Measurements from ENCODE around the gene SLC1A2. TPM values are rescaled to one million over a fixed set of nuclear protein-coding genes. Genes with fewer than 3 reads are reported as not detected.

Gene SLC1A2
- total RNA-seq, 1 experiment from 2014 or later, result 0.48 TPM

DNA sequence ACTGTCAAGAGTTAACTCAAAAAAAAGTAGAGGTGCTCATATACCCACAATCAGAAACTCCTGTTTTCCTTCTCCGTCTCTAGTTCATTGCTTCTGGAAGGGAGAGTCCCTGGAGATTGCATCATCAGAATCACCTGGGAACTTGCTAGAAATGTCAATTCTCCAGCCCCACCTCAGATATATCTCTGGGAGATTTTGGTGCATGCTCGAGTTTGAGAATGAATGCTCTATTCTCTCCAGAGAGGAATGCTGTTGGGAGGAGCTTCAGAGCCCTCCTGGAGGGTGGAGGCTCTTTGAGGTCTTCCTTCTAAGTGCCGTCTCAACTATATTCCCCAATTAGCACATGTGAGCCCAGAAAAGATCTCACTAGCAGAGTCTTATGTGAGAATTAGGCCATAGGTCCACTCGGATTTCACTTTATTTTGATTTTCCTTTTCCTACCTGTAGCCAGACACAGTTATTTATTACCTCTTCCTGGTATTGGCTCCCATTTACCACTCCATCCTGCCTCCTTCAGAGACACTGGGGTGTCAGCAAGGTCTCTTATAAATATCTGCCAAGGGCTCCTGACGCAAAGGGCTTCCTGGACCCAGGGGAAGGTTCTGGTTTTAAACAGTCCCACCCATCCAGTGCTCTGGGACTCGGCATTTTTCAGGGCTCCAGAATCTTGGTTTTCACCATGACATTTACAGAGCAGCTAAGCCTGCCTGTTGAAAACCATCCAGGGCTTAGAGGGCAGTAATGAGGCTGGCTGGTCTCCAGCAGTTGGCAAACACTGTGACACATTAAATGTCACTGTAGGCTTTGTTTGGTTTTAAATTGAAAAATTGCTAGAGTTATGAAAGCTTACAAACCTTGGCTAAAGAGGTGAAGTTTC is 144.2 kb downstream of the SLC1A2 start:
- DNase-seq (ENCODE audit: low read depth), result peak; percentile 50

DNA sequence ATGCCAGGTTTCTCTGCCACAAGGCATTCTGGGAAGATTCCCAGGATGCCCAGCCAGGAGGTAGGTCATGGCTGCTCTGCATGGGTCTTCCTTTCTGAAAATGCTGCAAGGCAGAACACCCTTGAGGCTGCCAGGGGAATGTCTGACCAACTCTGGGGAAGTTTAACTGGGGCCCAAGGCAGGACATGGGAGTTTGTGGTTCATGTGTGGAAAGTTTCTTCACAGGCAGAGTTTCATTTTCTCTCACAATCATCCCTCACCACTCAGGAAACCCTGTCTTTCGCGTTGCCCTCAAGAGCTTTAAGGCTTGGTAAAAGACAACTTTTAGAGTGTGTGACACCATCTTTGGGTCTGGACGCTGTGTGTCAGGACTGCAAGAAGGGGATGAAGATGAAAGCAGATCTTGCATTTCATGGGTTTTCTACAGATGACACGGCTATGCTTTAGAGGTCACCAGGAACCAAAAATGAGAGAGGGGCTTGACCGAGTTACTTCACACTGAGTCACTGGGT is 146.9 kb downstream of the SLC1A2 start:
- DNase-seq (ENCODE audit: low read depth), result peak; percentile 22

DNA sequence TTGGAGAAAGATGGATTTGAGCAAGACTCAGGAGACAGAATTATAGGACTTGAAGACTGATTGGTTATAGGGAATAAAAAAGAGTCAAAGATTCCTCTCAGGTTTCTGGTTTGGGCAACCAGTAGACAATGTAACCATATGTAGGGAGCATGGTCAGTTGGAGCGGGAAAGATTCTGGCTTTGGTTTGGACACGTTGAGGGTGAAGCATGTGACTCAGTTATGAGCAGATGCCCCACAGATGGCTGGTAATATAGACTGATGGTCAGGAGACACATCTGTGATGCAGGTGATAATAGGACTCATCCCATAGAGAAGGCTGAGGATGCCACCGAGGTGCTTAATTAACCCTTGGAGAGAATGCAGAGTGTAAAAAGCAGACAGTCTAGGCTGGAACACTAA is 148.3 kb downstream of the SLC1A2 start:
- DNase-seq (ENCODE audit: low read depth), result no peak

DNA sequence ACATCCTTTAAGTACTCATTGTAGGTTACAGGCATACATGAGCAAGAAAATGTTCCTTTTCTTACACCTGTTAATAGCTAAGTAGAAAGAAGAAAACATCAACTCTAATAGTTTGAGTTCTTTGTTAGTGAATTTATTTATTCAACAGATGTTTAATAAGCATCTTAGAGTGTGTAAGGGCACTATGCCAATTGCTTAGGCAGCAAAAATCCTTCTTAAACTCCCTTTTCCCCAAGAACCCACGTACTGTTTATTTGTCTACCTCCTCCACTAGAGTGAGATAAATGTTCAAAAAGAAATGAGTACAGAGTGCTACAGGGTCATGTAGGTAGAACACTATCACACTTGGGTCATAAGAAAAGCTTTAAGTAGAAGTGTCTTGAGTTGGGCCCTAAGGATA is 149.0 kb downstream of the SLC1A2 start:
- DNase-seq (ENCODE audit: low read depth), result no peak

DNA sequence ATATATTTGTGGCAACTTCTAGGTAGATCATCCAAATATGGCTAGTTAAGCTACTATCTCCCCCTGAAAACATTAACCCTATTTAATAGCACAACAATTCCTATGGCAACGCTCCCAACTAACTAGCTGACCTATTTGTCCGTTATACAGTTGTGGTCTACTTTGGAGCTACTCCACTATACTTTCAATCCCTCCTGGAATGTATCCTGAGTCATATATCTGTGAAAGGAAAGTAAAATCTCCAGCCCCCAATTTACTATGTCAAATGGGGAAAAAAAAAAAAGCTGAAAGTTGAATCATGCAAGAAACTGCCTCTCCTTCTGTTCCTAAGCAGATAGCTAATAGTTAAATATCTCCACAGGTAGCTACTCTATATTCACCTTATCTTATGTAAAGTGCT is 151.9 kb downstream of the SLC1A2 start:
- DNase-seq (ENCODE audit: low read depth), result peak; percentile 81

DNA sequence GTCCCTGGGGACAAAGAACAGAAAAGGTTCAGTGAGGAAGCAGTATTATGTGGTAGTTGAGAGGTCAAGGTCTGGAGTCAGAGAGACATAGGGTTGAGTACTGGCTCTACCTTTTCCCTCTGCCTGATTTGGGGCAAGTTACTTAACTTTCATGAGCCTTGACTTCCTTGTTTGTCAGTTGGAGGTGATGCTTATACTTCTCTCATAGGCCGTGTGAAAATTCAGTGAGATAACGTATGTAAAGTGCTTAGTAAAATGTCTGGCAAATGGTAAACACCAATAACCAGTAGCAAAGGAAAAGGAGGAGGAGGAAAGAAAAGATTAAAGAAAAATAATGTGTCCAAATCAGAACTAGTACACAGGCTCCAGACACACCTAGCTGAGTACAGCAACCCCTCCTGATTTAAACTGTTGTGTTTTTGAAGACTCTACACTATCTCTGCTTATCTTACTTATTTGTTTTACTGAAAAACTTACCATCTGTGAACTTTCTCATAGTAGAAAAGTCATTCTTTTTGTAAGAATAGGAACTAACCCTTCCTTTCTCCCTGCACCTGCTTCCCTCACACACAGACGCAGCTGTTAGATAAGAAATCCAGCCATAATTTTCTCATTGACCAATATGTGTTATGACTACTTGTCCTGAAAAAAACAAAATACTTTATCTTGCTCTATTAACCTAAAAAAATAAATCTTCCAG is 153.5 kb downstream of the SLC1A2 start:
- no peak for DNase-seq (ENCODE audit: low read depth)

DNA sequence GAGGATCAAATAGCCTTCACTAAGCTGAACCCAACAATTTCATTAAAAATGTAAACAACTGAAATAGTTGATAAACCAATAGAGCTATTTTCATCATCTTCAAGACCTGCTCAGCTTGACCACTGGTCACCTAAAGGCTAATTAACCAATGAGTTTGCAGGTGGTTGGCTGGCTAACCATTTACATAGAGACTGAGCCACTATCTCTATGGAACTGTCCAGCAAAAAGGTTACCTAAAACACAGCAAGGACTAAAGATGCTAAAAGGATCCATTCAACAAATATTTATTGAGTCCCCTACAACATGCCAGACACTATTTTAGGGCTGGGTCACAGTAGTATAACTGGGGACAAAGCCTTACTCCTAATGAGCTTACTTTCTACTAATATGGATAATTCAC is 156.6 kb downstream of the SLC1A2 start:
- DNase-seq (ENCODE audit: low read depth), result no peak

DNA sequence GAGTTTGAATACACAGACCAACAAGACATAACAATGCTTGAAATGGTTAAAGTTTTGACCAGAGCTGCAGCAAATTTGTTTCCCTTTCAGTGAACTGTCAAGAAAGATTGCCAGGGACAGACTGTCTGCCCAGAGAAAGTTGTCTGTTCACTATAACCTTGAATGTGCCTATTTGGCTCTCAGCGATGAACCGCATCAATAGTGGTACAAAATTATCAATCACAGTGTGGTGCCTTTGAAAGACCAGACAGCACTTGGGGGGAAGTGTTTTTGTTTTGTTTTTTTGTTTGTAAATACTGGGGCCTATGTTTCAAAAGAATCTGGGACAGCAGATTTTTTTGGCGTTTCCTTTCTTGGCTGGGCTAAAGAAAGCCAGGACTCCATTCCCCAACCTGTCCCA is 157.3 kb downstream of the SLC1A2 start:
- no peak for DNase-seq (ENCODE audit: low read depth)

DNA sequence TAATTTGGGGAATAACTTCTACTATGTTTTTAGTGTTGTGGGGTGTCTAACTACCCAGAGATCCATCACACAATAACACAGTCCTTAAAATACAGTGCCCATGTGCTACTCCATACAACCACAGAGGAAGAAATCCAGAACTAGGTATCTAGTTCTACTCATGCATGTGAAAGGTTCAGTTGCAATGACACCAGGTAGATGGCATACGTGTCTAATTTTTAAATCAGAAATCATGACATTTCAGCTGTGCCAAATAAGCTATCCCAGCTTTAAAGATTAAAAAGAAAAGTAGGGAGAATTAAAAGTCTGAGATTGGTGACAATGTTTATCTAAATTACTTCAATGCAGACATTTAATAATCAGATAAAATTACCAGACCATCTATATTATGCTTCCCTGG is 158.2 kb downstream of the SLC1A2 start:
- no peak for DNase-seq (ENCODE audit: low read depth)

DNA sequence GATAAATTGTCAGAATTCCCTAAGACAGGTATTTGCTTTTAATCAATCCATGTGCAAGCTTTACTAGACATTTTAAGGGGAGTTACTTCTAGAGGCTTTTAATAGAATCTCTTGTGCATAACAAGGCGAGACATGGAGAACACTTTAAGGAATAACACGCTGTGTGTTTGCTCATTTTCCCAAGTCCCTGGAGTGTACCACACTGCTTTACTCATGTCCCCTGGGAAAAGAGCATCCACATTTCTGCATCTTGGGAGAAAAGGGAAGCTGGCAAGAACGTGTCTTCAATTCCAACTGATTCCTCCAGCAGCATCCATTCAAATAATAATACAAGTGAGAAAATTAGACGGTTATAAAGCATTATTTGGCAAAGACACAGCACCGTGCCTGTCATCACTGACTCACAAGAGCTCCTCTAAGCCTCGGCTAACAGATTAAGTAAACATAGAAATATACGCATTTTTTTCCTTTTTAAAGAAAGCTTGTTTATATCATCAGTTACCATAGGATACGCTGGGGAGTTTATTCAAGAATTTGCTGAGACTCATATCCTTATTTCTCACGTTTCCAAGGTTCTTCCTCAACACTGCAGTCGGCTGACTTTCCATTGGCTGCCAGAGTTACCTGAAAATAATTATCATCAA is 158.9 kb downstream of the SLC1A2 start:
- DNase-seq (ENCODE audit: low read depth), result peak; percentile 72

DNA sequence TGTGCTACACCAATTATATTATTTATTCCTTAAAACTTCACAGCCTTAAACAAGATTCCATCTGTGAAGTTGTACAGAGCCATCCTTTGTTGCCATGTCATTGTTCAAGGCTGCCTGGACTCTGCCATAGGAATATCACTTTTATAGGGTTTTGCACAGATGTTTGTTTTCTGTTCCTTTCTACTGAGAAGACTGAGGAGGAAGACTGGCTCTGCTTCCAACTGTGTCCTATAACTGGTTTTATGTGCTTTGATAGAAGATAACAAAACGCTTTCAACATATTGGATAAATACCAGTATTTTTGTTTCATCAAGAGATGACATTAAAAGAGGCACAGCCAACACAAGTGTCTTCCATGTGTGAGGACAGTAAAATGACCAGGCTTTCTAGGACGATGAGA is 159.8 kb downstream of the SLC1A2 start:
- no peak for DNase-seq (ENCODE audit: low read depth)

DNA sequence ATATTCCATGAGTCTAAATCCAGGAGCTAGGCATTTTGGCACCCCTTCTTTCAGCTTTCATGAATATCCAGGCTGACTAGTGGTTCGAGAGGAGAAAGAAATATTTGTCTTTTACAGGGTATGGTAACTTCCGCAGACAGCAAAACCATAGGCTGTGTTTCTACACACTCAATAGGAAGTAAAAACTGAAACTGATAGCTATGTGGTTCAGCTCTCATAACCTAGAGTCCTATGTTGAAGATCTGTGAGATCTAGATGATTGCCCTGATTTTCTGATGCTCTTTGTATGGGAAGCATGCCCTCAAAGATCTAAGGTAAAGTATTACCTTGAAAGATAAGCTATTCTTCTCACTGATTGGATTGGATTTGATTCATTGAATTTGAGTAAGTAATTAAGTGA is 162.1 kb downstream of the SLC1A2 start:
- DNase-seq (ENCODE audit: low read depth), result no peak

DNA sequence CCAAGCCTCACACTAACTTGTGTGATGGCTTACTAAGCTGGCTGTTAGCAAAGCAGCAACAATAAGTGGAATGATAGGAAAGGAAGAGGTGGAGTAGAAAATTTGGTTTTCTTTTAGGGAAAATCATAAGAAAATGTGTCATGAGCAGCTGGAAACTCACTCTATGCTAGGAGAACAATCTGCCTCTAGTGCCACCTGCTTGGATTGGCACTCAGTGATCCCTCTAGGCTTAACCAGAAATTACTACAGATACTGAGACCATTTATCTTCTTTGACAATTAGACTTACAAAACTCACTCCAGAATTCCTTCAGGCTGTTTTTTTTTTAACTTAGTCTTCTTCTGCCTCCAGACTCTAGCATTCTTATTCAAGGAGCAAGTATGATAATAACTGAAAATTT is 163.1 kb downstream of the SLC1A2 start:
- DNase-seq (ENCODE audit: low read depth), result no peak

DNA sequence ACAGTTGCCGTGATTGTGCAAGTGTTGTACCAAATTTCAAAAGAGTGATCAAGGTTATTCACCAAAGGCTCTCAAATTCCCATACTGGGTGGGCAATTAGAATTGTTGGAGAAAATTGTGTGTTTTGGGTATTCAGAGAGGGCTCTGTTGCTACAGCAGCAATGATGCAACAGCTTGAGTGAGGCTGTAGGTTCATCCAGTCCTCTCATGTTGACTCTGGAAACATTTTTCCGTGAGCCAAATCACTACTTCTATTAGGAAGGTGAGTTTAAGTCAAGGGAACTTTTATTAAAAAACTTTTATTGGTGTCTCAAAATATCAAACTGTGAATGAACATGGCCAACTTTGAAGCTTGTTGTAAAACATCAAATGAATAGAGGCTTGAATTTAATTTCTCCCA is 163.8 kb downstream of the SLC1A2 start:
- no peak for DNase-seq (ENCODE audit: low read depth)

DNA sequence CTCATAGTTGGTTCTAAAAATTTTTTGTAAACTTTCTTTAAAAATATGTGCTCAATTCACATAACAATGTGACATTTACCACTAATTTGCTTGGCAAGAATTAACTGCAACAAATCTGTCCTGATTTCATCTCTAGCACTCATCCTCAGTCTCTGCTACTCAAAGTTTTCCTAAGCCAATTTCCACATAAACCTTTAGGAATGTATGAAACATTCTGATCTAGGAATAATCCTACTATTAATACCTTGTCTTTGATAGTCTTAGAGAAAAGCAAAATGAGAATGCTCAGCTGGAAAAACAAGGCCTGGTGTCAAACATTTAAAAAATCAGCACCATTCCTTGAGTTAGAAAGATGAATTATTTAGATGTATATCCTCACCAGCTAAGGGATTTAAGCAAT is 166.1 kb downstream of the SLC1A2 start:
- DNase-seq (ENCODE audit: low read depth), result no peak

DNA sequence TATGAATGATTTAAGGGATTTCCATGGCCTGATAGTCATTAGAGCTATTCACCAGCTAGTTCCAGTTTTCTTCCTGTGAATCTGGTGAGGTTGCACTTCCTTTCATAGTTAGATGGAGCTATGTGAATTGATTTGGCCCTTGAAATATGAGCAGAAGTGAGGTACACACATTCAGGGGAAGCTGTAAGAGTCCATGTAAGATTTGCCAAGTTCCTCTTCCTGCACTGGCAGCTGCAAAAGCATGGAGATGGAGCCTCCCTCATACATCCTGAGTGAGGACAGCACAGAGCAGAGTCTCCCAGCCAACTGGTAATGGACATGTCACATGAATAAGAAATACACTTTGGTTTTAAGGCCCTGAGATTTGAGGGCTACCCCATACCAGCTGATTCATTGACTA is 168.7 kb downstream of the SLC1A2 start:
- DNase-seq (ENCODE audit: low read depth), result no peak

DNA sequence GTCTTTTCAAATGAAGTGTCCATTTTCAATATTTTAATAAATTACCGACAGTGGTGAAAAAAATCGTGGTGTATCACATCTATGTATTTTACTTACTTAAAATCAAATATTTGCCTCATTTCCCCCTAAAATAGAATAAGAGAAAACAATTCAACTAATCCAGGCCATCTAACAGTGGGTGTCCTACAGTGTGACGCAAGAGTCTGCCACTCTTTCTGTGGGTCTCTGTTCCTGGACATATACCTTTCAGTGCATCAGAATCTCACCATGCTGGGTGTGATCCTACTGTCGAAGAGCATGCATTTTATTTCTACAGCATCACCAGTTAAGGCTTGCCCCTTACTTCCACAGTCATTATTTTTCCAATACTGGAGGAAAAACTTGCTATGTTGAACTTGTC is 169.2 kb downstream of the SLC1A2 start:
- no peak for DNase-seq (ENCODE audit: low read depth)

DNA sequence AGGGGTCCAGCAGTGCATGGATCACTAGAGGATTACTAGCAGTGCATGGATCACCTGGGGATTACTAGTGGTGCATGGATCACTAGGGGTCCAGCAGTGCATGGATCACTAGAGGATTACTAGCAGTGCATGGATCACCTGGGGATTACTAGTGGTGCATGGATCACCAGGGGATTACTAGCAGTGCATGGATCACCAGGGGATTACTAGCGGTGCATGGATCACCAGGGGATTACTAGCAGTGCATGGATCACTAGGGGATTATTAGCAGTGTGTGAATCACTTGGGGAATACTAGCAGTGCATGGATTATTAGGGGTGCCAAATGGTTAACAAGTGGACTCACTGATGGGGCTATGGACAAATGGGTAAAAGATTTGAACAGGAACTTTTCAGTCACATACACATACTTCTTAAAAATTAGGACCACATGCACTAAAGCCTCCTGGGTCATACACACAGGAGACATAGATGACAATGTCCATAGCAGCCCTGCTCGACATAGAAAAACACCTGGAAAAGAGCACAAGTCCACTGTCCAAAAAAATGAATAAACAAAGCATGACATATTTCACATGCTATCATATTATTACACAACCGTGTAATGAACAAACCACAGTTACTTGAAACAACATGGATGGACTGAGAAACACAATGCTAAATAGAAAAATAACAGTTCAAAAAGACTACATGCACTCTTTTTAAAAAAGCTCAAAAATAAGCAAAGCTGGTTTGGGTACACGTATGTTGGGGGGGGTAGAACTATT is 170.6 kb downstream of the SLC1A2 start:
- no peak for DNase-seq (ENCODE audit: low read depth)

DNA sequence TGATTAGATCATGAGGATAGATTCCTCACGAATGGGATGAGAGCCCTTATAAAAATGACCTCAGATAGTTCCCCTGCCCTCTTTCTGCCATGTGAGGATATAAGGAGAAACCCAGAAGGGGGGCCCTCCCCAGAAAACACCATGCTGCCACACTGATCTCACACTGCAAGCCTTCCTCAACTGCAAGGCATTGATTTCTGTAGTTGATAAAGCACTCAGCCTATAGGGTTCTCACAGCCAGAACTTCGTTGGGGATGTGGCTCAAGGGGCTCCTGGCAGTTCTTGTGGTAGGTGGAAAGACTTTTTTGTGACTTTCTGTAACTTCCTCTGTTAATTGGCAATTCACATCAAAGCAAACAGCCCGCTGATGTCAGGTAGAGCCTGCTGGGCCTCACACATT is 171.5 kb downstream of the SLC1A2 start:
- DNase-seq (ENCODE audit: low read depth), result no peak

DNA sequence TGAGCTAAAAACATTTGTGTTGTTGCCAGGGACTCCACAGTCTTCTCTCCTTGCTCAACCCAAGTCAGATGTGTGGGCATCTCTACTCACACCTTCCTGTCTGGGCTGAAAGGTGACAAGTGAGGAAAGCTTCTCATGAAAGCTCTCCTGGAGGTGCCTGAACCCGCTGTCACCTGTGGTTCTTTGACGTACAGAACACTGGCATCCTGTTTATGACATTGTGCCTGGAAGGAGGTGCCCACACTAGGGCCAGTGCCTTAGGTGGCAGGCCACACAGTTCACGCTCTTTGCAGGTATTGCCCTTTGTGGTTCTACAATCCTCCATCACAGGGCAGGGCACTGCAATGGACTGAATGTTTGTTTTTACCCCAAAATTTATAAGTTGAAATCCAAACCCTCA is 171.9 kb downstream of the SLC1A2 start:
- DNase-seq (ENCODE audit: low read depth), result no peak

DNA sequence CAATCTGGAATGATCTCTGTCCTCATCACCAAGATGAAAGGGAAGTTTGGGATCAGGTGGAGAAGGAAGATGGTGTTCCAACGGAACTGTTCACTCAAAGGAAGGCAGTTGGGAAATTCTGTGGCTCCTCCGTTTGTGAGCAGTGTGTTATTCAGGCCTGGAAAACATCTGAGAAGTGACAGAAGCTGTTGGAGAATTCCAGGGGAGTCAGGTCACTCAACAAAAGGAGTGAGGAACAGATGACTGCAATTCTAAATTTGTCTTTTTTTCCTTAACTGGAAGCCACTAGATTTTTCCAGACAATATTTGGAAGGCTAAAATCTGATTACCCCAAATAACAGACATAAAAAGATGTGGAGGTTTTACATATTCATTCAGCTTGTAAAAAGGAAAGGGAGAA is 172.6 kb downstream of the SLC1A2 start:
- no peak for DNase-seq (ENCODE audit: low read depth)

DNA sequence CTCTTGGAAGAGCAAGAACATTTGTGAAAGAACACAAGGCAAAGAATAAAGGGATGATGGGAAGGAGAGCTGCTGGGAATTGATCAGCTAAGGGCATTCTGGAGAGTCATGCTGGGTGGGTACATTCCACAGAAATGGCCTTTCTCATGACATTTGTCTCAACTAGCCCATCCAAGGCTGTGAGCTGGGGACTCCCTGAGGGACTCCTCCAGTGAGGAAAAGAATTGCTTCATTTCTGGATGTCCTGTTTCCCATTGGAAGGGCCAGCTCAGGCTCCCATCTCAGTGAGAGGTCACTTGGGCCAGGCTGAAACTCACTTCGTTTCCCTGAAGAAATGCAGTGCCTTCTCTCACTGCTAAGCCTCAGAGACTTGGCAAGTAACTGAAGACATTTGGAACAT is 173.6 kb downstream of the SLC1A2 start:
- DNase-seq (ENCODE audit: low read depth), result no peak
